ENCODE results near the gene SLX4IP.

DNA sequence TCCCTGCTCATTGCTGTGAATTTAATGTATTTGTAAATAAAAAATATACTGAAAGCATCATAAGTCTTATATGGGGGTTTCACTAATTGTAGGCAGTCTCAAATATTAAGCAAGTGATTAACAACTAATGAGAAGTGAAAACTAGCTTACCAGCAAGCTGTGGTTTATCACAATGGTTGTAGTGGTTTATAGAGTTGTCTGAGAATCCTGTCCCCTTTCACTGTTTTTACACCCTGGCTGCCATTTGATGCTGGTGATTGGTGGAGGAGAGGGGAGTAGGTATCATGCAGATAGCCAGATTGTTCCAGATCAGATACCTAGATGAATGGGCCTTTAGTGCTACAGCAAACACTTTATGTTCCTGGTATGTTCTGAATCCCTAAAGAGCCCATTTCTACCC lies 7.1 kb upstream of the SLX4IP start:
- TF ChIP-seq POLR2AphosphoS5 (IDR thresholded peaks at IDR 0.05; ENCODE audit: borderline replicate concordance, low read depth, low read length) (no peak), EZH2 (IDR thresholded peaks at IDR 0.05) (no peak), FOXP2 (optimal IDR thresholded peaks at IDR 0.05; ENCODE audit: control extremely low read depth, extremely low read length, insufficient read depth) (no peak)

Data from SK-N-MC (cell line).